Measurements from ENCODE around the gene RAB38. TPM values are rescaled to one million over a fixed set of nuclear protein-coding genes. Genes with fewer than 3 reads are reported as not detected.

Gene RAB38
- 1.4 and 2.1 TPM in 2 replicates for total RNA-seq

DNA sequence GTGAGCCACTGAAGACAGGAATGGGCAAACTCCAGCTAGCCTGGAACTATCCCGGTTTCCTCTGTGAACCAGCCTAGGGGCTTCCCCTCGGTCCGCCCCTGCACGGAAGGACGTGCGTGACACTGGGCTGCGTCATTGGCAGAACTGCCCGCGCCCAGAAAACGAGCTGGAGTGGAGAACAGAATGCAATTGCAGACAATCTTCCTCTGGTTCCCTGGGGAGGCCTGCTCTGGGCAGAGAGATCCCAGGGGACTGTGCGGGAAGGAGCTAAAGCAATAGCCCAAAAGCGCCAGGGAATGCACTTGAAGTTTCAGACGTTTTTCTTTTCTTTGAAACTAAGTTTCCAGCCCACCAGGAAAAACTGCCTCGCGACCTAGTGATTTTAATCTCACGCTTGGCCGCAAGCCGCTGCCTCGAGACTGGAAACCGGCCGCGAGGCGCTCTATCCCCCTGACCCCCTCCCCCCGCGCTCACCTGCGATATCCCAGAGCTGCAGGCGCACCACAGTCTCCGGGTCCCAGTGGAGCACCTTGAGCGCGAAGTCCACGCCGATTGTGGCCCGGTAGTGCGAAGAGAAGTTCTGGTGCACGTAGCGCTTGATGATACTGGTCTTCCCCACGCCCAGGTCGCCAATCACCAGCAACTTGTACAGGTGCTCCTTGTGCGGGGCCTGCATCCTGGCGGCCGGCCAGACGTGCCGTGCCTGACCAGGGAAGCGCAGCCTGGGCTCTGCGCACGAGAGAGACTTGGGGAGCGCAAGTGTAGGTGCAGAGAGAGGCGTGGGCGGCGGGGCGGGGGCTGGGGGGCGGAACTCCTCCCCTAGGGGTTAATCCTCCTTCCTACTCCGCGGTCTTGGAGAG, at the start of gene RAB38:
Gene RAB38 (minus strand): TSS at position 735 of the 860 bp plus-strand sequence. CDS start 59 bp downstream, at position 676.

Other genes with a start within 250 kb of the RAB38 start
- gene CTSC, start 162.3 kb upstream of the RAB38 start, total RNA-seq = 314 and 340 TPM in 2 replicates

All from myometrial cell (primary cell).